Vagina (tissue), 2 donors: ENCODE measurements around the gene MRPS27. TPM values are rescaled to one million over a fixed set of nuclear protein-coding genes. Genes with fewer than 3 reads are reported as not detected.
"Not testable (repeated sequence)": the region's sequence is repeated elsewhere in the genome, so short reads cannot be mapped to it uniquely, and the experiment has no call there.

ENCODE experiments used
- DNase-seq, 2 donors: peaks; one replicate each; pipeline ENCODE4 v3.0.0-alpha.2; 2017; ENCODE audit errors: extremely low spot score in 2 of 2
- H3K27ac ChIP-seq: fragments of 200-600 bp; sonication (generic); one replicate; pipeline ENCODE4 v1.5.1; 2019
- H3K27me3 ChIP-seq: fragments of 200-600 bp; sonication (generic); one replicate; pipeline ENCODE4 v1.5.1; 2019
- H3K36me3 ChIP-seq, 2 donors: fragments of 200-600 bp; sonication (generic); one replicate each; pipeline ENCODE4 v1.5.1; 2017 to 2019
- H3K4me1 ChIP-seq: fragments of 200-600 bp; sonication (generic); one replicate; pipeline ENCODE4 v1.5.1; 2019
- H3K4me3 ChIP-seq, 2 donors: fragments of 200-600 bp; sonication (generic); 1 replicate in 1 of 2; 2 replicates in 1 of 2; pipeline ENCODE4 v1.5.1; 2016 to 2019
- H3K9me3 ChIP-seq: fragments of 200-600 bp; sonication (generic); one replicate; pipeline ENCODE4 v1.5.1; 2019
- CTCF ChIP-seq, 3 experiments: fragments of 450-650 bp in 2 of 3; fragments of 200-600 bp in 1 of 3; sonication (generic) in 1 of 3; IDR thresholded peaks; one replicate each; pipeline ENCODE4 v1.5.1; 2017 to 2019; ENCODE audit warnings: antibody characterized with exemption in 3 of 3, mild to moderate bottlenecking in 2 of 3, moderate library complexity in 2 of 3
- POLR2A ChIP-seq, 2 donors: fragments of 450-650 bp; IDR thresholded peaks; one replicate each; pipeline ENCODE4 v1.6.1; 2017; ENCODE audit warnings: antibody characterized with exemption in 2 of 2, mild to moderate bottlenecking in 2 of 2, moderate library complexity in 2 of 2
- POLR2AphosphoS5 ChIP-seq, 2 donors: sonication (generic); formaldehyde crosslinking; IDR thresholded peaks; one replicate each; pipeline ENCODE4 v1.9.0; 2017; ENCODE audit warnings: antibody characterized with exemption in 2 of 2, mild to moderate bottlenecking in 2 of 2, low read depth in 1 of 2; ENCODE audit not compliant: insufficient read depth in 1 of 2
- intact Hi-C: fragments of 100-400 bp; cut with DNase I; formaldehyde crosslinking; loops from one replicate; pipeline ENCODE4 v1.15.1; 2023
- total RNA-seq: library from RNA; depleted of rRNA; stranded (reverse); fragments of >200 nt; gene quantifications from one replicate; pipeline ENCODE4 v1.2.3, GENCODE V29; 2016

Gene MRPS27
- total RNA-seq, 1 donor from 2014 or later: 44.9 TPM

GRCh38 chr5:72300590-72301339 is 19.3 kb downstream of the MRPS27 start:
- intact Hi-C loops: no loop called here
- Histone ChIP-seq H3K4me1 (peaks cover 7% of the 10 kb centered on the region), H3K4me3 (no peak overlapping the region), H3K27ac (no peak overlapping the region), H3K27me3 (no peaks in the 10 kb centered on the region), H3K36me3 (no peaks in the 10 kb centered on the region), H3K9me3 (no peaks in the 10 kb centered on the region)
- DNase-seq: no peak
- TF ChIP-seq POLR2A (IDR thresholded peaks at IDR 0.05) (no peak), POLR2AphosphoS5 (IDR thresholded peaks at IDR 0.05; ENCODE audit: insufficient read depth in 1 of 2, low read depth in 1 of 2) (no peak), CTCF (IDR thresholded peaks at IDR 0.05) (no peak)

- TF ChIP-seq CTCF (IDR thresholded peaks at IDR 0.05): no peak
- no peak for TF ChIP-seq POLR2A (IDR thresholded peaks at IDR 0.05)
- TF ChIP-seq POLR2AphosphoS5 (IDR thresholded peaks at IDR 0.05; ENCODE audit: insufficient read depth in 1 of 2, low read depth in 1 of 2): no peak
- Histone ChIP-seq H3K27ac (no peak overlapping the region), H3K4me1 (peaks cover 7% of the 10 kb centered on the region), H3K9me3 (no peaks in the 10 kb centered on the region), H3K4me3 (no peak overlapping the region), H3K27me3 (no peaks in the 10 kb centered on the region), H3K36me3 (peaks cover 0 to 2% of the 10 kb centered on the region in 2 donors)
- no peak for DNase-seq
- intact Hi-C loops: no loop called here
These were observed 21.3 kb downstream of the MRPS27 start for GRCh38 chr5:72298711-72299110.

- H3K27ac ChIP-seq, DNase-seq, H3K36me3 ChIP-seq, H3K27me3 ChIP-seq, H3K4me1 ChIP-seq, H3K4me3 ChIP-seq, intact Hi-C loops, H3K9me3 ChIP-seq: not testable (repeated sequence)
These were observed 21.9 kb downstream of the MRPS27 start for GRCh38 chr5:72298136-72298535.

DNA sequence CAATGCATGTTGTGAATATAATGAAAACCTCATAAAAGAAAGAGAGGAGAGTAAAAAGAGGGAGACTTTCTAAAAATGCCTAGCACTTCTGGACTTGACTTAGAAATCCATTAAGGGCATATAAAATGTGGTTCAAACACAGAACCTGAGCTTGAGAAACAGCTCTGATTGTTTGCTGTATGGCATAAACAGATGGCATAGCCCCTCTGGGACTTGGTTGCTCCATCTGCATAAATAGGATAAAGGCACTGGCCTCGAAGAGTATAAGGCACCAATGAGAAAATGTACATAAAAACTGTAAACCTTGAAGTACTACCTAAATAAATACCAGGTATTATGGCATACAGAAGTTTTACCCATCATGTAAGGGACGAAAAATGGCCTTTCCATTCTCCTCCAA is 23.8 kb downstream of the MRPS27 start:
- TF ChIP-seq POLR2AphosphoS5 (IDR thresholded peaks at IDR 0.05; ENCODE audit: insufficient read depth in 1 of 2, low read depth in 1 of 2) (no peak), CTCF (IDR thresholded peaks at IDR 0.05) (no peak), POLR2A (IDR thresholded peaks at IDR 0.05) (no peak)
- H3K27ac ChIP-seq: no peak overlapping the region
- no peak for DNase-seq
- no peaks in the 10 kb centered on the region for H3K9me3 ChIP-seq
- H3K4me1 ChIP-seq: peaks cover 7% of the 10 kb centered on the region
- no peak overlapping the region for H3K4me3 ChIP-seq
- H3K36me3 ChIP-seq: peaks cover 0 to 2% of the 10 kb centered on the region in 2 donors
- intact Hi-C loops: no loop called here
- no peaks in the 10 kb centered on the region for H3K27me3 ChIP-seq

DNA sequence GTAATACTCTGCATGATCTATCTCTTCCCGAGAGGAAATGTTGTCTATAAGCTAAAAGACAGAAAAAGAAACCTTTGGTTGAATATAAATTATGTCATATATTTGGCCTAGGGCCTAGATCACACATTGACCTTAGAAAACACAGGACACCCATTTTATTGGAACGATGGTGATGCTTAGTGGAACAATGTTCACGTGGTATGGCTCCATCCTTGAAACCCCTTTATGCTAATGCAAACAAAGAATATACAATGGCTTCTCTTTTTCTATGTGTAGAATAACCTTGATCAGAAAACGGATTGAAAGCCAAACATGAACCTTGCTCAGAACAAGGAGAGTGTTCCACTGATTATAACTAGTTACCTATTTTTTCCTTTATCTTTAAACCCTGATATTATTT is 24.5 kb downstream of the MRPS27 start:
- intact Hi-C loops: no loop called here
- Histone ChIP-seq H3K27me3 (no peaks in the 10 kb centered on the region), H3K4me1 (peaks cover 2% of the 10 kb centered on the region), H3K9me3 (no peaks in the 10 kb centered on the region), H3K27ac (no peak overlapping the region), H3K4me3 (no peak overlapping the region), H3K36me3 (peaks cover 0 to 2% of the 10 kb centered on the region in 2 donors)
- TF ChIP-seq CTCF (IDR thresholded peaks at IDR 0.05) (no peak), POLR2A (IDR thresholded peaks at IDR 0.05) (no peak), POLR2AphosphoS5 (IDR thresholded peaks at IDR 0.05; ENCODE audit: insufficient read depth in 1 of 2, low read depth in 1 of 2) (no peak)
- no peak for DNase-seq
